ENCODE data around the gene IGF2BP3.

DNA sequence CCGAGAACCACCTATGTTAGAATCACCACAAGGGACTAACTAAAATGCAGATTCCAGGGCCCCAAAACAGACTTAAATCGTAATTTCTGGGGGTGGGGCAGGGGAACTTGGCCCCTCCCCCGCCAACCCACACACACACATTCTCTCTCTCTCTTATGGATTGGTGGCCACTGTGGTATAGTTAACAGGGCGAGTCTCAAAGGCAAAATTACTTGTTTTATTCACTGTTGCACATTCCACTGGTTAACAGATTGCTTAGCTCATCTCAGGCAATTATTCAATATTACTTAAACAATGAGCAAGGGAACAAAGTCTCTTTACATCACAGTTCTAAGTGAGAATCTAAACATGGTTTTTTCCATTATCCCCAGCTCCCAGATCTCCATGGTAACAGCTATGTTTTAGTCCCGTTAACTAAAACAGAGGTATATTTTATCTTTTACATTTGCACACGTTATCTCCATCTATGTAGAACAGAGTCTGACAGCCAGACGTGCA is 38.5 kb downstream of the IGF2BP3 start:
- TF ChIP-seq, protein P1, sequence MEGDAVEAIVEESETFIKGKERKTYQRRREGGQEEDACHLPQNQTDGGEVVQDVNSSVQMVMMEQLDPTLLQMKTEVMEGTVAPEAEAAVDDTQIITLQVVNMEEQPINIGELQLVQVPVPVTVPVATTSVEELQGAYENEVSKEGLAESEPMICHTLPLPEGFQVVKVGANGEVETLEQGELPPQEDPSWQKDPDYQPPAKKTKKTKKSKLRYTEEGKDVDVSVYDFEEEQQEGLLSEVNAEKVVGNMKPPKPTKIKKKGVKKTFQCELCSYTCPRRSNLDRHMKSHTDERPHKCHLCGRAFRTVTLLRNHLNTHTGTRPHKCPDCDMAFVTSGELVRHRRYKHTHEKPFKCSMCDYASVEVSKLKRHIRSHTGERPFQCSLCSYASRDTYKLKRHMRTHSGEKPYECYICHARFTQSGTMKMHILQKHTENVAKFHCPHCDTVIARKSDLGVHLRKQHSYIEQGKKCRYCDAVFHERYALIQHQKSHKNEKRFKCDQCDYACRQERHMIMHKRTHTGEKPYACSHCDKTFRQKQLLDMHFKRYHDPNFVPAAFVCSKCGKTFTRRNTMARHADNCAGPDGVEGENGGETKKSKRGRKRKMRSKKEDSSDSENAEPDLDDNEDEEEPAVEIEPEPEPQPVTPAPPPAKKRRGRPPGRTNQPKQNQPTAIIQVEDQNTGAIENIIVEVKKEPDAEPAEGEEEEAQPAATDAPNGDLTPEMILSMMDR (conservative IDR thresholded peaks at IDR 0.05; ENCODE audit: low read depth, low read length): no peak
- no peak for TF ChIP-seq EZH2 (IDR thresholded peaks at IDR 0.05; ENCODE audit: borderline replicate concordance, low read depth, low read length, poor library complexity, severe bottlenecking)
